Mesendoderm (in vitro differentiated cells): ENCODE data around the gene EIF3L.

Experiments used
- DNase-seq: peaks from one replicate; pipeline ENCODE4 v3.0.0; 2013
- H2AK5ac ChIP-seq: 2 replicates; pipeline ENCODE4 v1.6.1; 2013; ENCODE audit warnings: low read length, inconsistent platforms
- H2BK120ac ChIP-seq: 2 replicates; pipeline ENCODE4 v1.6.1; 2013; ENCODE audit warnings: low read depth, mild to moderate bottlenecking, low read length, moderate library complexity, mixed read lengths
- H2BK15ac ChIP-seq: replicated peaks from 2 replicates; pipeline ENCODE4 v1.6.1; 2013; ENCODE audit warnings: low read depth, mild to moderate bottlenecking, moderate library complexity
- H2BK5ac ChIP-seq: 2 replicates; pipeline ENCODE4 v1.6.1; 2013; ENCODE audit warnings: low read length, inconsistent platforms
- H3K18ac ChIP-seq: 2 replicates; pipeline ENCODE4 v1.6.1; 2013; ENCODE audit warnings: mild to moderate bottlenecking, low read length, mixed read lengths
- H3K23ac ChIP-seq: one replicate; pipeline ENCODE4 v1.6.1; 2013; ENCODE audit warnings: low read length
- H3K27ac ChIP-seq: 2 replicates; pipeline ENCODE4 v1.5.1; 2013; ENCODE audit warnings: low read depth, mild to moderate bottlenecking, inconsistent platforms, low read length, moderate library complexity
- H3K27me3 ChIP-seq: 2 replicates; pipeline ENCODE4 v1.6.1; 2013; ENCODE audit warnings: low read length, control low read depth, mild to moderate bottlenecking, inconsistent platforms; ENCODE audit not compliant: insufficient read depth, poor library complexity
- H3K36me3 ChIP-seq: 2 replicates; pipeline ENCODE4 v1.6.1; 2013; ENCODE audit warnings: low read length, inconsistent platforms; ENCODE audit not compliant: control insufficient read depth, insufficient read depth
- H3K4ac ChIP-seq: one replicate; pipeline ENCODE4 v1.6.1; 2013; ENCODE audit warnings: low read depth, mild to moderate bottlenecking, low read length, moderate library complexity
- H3K4me1 ChIP-seq: 2 replicates; pipeline ENCODE4 v1.6.1; 2013; ENCODE audit warnings: low read depth, low read length, inconsistent platforms; ENCODE audit not compliant: control insufficient read depth
- H3K4me2 ChIP-seq: 2 replicates; pipeline ENCODE4 v1.6.1; 2013; ENCODE audit warnings: low read length
- H3K4me3 ChIP-seq: 2 replicates; pipeline ENCODE4 v1.5.1; 2013; ENCODE audit warnings: mild to moderate bottlenecking, low read length
- H3K56ac ChIP-seq: one replicate; pipeline ENCODE4 v1.6.1; 2013; ENCODE audit warnings: low read length
- H3K79me1 ChIP-seq: 2 replicates; pipeline ENCODE4 v1.6.1; 2013; ENCODE audit warnings: low read length, inconsistent platforms
- H3K79me2 ChIP-seq: 2 replicates; pipeline ENCODE4 v1.6.1; 2013; ENCODE audit warnings: mild to moderate bottlenecking, low read length; ENCODE audit not compliant: control insufficient read depth, insufficient read depth
- H3K9ac ChIP-seq: 2 replicates; pipeline ENCODE4 v1.6.1; 2013; ENCODE audit warnings: low read length, inconsistent platforms
- H4K5ac ChIP-seq: one replicate; pipeline ENCODE4 v1.6.1; 2013; ENCODE audit warnings: low read length
- H4K8ac ChIP-seq: one replicate; pipeline ENCODE4 v1.6.1; 2013; ENCODE audit warnings: low read depth, mild to moderate bottlenecking, control low read depth, low read length, moderate library complexity
- WGBS: extraction: QIAGEN DNeasy Blood & Tissue Kit; methylation state at CpG from one replicate; pipeline ENCODE4 v1.1.7; 2013; ENCODE audit warnings: low lambda C conversion rate, missing lambda C conversion rate; ENCODE audit not compliant: insufficient coverage; ENCODE audit errors: extremely low coverage; 5-methylcytosine and 5-hydroxymethylcytosine counted together

Gene EIF3L

GRCh38 chr22:37855462-37855861 is 6.2 kb downstream of the EIF3L start:
- H3K18ac ChIP-seq = no peak overlapping the region
- H3K23ac ChIP-seq = no peak overlapping the region
- no peak overlapping the region for H3K4me3 ChIP-seq
- no peak overlapping the region for H3K27ac ChIP-seq
- H3K79me1 ChIP-seq = peaks cover 28% of the 10 kb centered on the region
- H2BK15ac ChIP-seq = no peak overlapping the region
- H2AK5ac ChIP-seq = no peak overlapping the region
- no peak overlapping the region for H3K4ac ChIP-seq
- no peak overlapping the region for H3K9ac ChIP-seq
- no CpG with 5 or more reads among the region's 2 CpGs for WGBS
- H3K36me3 ChIP-seq = peaks cover 26% of the 10 kb centered on the region
- H2BK5ac ChIP-seq = no peak overlapping the region
- no peak overlapping the region for H3K4me2 ChIP-seq
- no peak overlapping the region for H4K8ac ChIP-seq
- H3K56ac ChIP-seq = no peak overlapping the region
- DNase-seq = no peak
- H4K5ac ChIP-seq = no peak overlapping the region
- no peaks in the 10 kb centered on the region for H3K4me1 ChIP-seq
- no peaks in the 10 kb centered on the region for H3K27me3 ChIP-seq
- peaks cover 23% of the 10 kb centered on the region for H3K79me2 ChIP-seq
- H2BK120ac ChIP-seq = no peak overlapping the region

- H3K18ac ChIP-seq = no peak overlapping the region
- no peak overlapping the region for H3K4me3 ChIP-seq
- no peaks in the 10 kb centered on the region for H3K4me1 ChIP-seq
- no peak overlapping the region for H2BK120ac ChIP-seq
- no peak overlapping the region for H3K23ac ChIP-seq
- no peak overlapping the region for H2BK5ac ChIP-seq
- H3K27ac ChIP-seq = no peak overlapping the region
- H3K36me3 ChIP-seq = peaks cover 30% of the 10 kb centered on the region
- H3K79me2 ChIP-seq = no peaks in the 10 kb centered on the region
- H2BK15ac ChIP-seq = no peak overlapping the region
- no peak overlapping the region for H4K8ac ChIP-seq
- H3K4ac ChIP-seq = no peak overlapping the region
- no peak overlapping the region for H3K56ac ChIP-seq
- no peak overlapping the region for H3K9ac ChIP-seq
- no peaks in the 10 kb centered on the region for H3K27me3 ChIP-seq
- WGBS = no CpG with 5 or more reads among the region's 7 CpGs
- H3K4me2 ChIP-seq = no peak overlapping the region
- no peak overlapping the region for H2AK5ac ChIP-seq
- DNase-seq = no peak
- peaks cover 8% of the 10 kb centered on the region for H3K79me1 ChIP-seq
- no peak overlapping the region for H4K5ac ChIP-seq
Observed at GRCh38 chr22:37860796-37861421, 11.7 kb downstream of the EIF3L start.

GRCh38 chr22:37862570-37863325 is 13.5 kb downstream of the EIF3L start:
- no peak overlapping the region for H3K18ac ChIP-seq
- no peak for DNase-seq
- no peak overlapping the region for H3K4ac ChIP-seq
- no peak overlapping the region for H3K4me3 ChIP-seq
- WGBS = no CpG with 5 or more reads among the region's 7 CpGs
- peaks cover 8% of the 10 kb centered on the region for H3K79me1 ChIP-seq
- no peaks in the 10 kb centered on the region for H3K27me3 ChIP-seq
- no peak overlapping the region for H3K4me2 ChIP-seq
- H3K9ac ChIP-seq = no peak overlapping the region
- no peak overlapping the region for H4K5ac ChIP-seq
- no peak overlapping the region for H2BK5ac ChIP-seq
- H2BK15ac ChIP-seq = no peak overlapping the region
- H2AK5ac ChIP-seq = no peak overlapping the region
- H4K8ac ChIP-seq = no peak overlapping the region
- no peak overlapping the region for H3K27ac ChIP-seq
- no peaks in the 10 kb centered on the region for H3K4me1 ChIP-seq
- peaks cover 33% of the 10 kb centered on the region for H3K36me3 ChIP-seq
- no peaks in the 10 kb centered on the region for H3K79me2 ChIP-seq
- H3K23ac ChIP-seq = no peak overlapping the region
- H2BK120ac ChIP-seq = no peak overlapping the region
- no peak overlapping the region for H3K56ac ChIP-seq

GRCh38 chr22:37865510-37865909 is 16.3 kb downstream of the EIF3L start:
- H2BK5ac ChIP-seq = no peak overlapping the region
- no peak for DNase-seq
- no peak overlapping the region for H2BK15ac ChIP-seq
- H4K8ac ChIP-seq = no peak overlapping the region
- H4K5ac ChIP-seq = no peak overlapping the region
- peaks cover 38% of the 10 kb centered on the region for H3K36me3 ChIP-seq
- no peak overlapping the region for H2BK120ac ChIP-seq
- no peak overlapping the region for H3K27ac ChIP-seq
- H3K9ac ChIP-seq = no peak overlapping the region
- no peak overlapping the region for H3K4me2 ChIP-seq
- no peaks in the 10 kb centered on the region for H3K79me2 ChIP-seq
- H3K4me3 ChIP-seq = no peak overlapping the region
- WGBS = no CpG with 5 or more reads among the region's 6 CpGs
- H3K23ac ChIP-seq = no peak overlapping the region
- peaks cover 7% of the 10 kb centered on the region for H3K79me1 ChIP-seq
- H3K27me3 ChIP-seq = no peaks in the 10 kb centered on the region
- no peaks in the 10 kb centered on the region for H3K4me1 ChIP-seq
- H3K56ac ChIP-seq = no peak overlapping the region
- H3K4ac ChIP-seq = no peak overlapping the region
- no peak overlapping the region for H3K18ac ChIP-seq
- no peak overlapping the region for H2AK5ac ChIP-seq

DNA sequence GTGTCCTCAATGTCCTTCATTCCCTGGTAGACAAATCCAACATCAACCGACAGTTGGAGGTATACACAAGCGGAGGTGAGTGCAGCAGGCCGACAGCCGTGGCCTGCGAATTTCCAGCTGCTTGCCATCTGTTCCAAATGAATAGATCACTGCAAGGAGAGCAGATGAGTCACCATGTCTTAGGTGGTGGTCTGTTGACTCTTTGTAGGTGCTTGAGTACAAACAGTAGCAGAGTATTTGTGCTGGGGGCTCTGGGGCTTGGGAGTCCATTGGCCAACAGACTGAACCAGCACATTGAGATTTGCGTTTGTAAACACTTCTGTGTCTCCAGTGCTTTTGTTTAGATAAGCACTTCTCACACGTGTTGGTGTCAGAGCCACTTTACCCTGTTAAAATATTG is 21.1 kb downstream of the EIF3L start:
- Histone ChIP-seq H3K18ac (no peak overlapping the region), H3K79me2 (no peaks in the 10 kb centered on the region), H3K4ac (no peak overlapping the region), H3K79me1 (peaks cover 4% of the 10 kb centered on the region), H3K9ac (no peak overlapping the region), H3K56ac (no peak overlapping the region), H2BK15ac (no peak overlapping the region), H2AK5ac (no peak overlapping the region), H2BK120ac (no peak overlapping the region), H3K4me3 (no peak overlapping the region), H4K8ac (no peak overlapping the region), H3K4me1 (no peaks in the 10 kb centered on the region), H3K27ac (no peak overlapping the region), H2BK5ac (no peak overlapping the region), H3K36me3 (peaks cover 29% of the 10 kb centered on the region), H3K4me2 (no peak overlapping the region), H3K23ac (no peak overlapping the region), H3K27me3 (no peaks in the 10 kb centered on the region), H4K5ac (no peak overlapping the region)
- DNase-seq = no peak
- no CpG with 5 or more reads among the region's 7 CpGs for WGBS
